Central memory CD4-positive, alpha-beta T cell (primary cell): Measurements from ENCODE around the gene ANK2.
"Not testable (repeated sequence)": the region's sequence is repeated elsewhere in the genome, so short reads cannot be mapped to it uniquely, and the experiment has no call there.

ENCODE experiments used
- DNase-seq: peaks from one replicate; pipeline ENCODE4 v3.0.0; 2022

Gene ANK2

DNA sequence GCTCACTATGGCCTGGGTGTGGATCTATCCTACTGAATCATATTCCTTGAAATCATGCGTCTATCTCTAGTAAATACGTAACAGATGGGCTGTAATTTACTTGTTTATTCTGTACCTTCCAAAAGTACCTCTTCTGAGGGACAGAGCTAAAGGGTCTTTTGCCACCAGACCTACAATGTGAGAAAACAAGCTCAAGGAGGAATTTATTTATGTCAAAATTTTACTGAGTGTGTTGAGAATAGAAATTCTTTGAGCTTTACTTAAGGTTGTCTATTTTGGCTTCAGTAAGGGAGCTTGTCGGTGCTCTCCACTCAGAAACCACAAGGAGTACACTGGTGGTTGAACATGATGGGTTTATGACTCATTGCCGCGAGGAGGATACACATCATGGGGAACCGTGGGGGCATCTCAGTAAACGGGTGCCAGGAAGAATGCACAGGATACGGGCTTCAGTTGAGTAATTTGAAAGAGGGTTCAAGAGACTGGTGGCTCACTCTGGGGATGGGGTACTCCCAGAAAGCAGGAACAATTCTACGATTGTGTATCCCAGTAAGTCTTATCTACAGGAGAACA, 3.0 kb downstream of the ANK2 start:
- DNase-seq = no peak

- no peak for DNase-seq
These were observed 4.4 kb downstream of the ANK2 start for GRCh38 chr4:113053883-113054282.

DNA sequence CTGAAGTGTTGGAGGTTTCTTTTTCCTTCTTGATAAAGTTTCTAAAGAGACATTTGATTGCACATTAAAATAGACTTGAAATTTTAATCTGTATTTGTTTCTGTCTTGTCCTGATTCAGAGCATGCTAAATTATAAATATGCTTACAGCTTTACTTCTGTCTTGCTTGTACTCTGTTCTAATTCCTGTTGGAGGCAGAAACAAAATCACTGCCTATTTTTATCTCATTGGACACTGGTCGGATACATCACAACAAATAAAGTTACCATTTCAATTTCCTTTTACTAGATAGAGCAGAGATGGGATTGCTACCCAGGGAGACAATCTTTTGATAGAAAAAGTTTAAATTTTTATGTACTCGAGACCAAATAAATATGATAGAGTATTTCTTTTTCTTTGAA, 6.9 kb downstream of the ANK2 start:
- DNase-seq = no peak

DNA sequence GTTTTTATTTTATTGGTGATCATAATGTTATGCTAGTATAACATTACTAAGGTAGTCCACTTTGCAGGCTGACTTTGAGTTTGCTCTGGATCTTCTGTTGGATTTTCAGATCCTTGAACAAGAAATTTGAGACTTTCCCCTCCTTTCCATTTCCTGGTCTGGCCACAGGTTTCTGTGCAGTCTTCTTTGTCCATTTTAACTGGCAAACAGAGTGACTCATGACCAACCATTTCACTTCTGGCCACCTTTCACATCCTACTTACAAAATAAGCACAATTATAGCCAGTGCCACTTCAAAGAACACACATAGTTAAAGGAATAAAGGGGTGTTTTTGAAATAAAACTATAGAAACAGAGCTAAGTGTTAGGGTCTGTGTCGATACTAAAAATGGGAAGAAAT, 8.4 kb downstream of the ANK2 start:
- DNase-seq = no peak

DNA sequence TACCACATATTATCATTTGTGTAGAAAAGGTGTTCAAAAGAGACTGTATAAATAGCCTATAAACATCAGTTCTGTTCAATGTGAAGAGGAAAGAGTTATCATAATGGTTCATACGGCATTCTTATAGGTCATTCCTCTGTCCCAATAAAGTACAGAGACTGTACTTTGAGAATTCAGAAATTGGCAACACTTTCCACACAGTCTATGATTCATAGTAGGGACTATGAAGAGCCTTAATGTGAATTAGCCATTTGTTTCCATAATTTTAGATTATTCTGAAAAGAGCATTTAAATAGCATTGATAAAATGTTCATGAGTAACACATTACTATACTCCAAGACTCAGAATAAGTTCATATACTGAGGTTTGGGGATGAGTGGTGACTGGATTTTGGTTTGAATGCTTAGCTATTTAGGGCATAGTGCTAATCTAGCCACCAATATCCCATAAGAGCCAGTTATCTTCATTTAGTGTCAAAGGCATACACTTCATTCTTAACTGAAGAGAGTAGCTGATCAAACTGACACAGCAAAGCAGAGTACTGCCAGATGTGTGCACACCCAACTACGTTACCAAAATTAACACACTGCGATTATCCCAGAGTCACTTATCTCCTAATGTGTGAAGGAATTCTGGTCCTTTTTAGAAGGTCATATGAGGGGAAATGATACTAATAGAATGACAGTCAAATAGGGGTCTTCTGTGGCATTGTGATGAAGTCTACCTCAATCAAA, 10.2 kb downstream of the ANK2 start:
- DNase-seq = no peak

DNA sequence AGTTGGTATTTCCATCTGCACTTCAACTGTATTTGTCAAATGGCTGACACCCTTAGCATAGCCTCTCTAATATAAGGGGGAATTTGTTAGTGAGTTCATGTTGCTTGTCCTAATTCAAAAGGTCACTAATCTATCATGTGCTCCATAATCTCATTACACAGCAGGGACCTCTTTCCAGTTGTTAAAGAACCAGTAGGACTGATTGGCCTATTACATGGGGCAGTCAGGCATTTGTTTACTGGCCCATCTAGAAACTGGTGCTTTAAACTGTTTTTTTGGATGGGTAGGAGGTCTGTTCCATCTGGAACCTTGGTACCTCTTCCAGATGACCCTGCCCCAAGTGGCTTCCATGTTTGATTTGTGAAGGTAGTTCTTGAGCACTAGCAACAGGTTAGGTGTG, 11.4 kb downstream of the ANK2 start:
- no peak for DNase-seq

GRCh38 chr4:113064244-113064643, 14.8 kb downstream of the ANK2 start:
- DNase-seq = no peak

DNA sequence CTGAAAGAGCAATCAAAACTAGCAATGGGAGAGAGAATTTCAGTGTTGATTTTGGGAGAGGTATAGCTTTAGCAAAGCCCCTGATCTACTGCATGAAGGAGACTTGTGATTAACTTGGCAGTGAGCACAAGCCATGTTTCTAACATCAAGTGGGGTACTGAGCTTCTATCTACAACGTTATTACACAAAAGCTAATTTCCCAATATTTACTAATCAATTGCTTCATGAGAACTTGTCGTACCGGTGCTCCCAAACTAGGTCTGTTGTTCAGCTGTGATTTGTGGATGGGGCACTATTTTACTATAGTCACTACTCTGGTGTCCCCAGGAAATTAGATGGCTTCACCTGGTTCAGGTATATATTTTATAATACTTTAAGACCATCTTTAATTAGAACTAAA, 16.2 kb downstream of the ANK2 start:
- no peak for DNase-seq

DNA sequence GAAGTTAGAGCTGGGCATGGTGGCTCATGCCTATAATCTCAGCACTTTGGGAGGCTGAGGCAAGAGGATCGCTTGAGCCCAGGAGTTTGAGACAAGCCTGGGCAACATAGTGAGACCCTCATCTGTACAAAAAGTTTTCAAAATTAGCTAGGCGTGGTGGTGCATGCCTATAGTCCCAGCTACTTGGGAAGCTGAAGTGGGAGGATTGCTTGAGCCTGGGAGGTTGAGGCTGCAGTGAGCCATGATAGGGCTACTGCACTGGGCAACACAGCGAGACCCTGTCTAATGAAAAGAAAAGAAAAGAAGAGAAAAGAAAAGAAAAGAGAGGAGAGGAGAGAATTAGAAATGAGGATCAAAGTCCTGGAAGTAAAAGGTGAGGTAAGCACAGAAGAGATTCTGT, 19.3 kb downstream of the ANK2 start:
- not testable (repeated sequence) for DNase-seq

- DNase-seq = no peak
These were observed 19.9 kb downstream of the ANK2 start for GRCh38 chr4:113069212-113069892.

DNA sequence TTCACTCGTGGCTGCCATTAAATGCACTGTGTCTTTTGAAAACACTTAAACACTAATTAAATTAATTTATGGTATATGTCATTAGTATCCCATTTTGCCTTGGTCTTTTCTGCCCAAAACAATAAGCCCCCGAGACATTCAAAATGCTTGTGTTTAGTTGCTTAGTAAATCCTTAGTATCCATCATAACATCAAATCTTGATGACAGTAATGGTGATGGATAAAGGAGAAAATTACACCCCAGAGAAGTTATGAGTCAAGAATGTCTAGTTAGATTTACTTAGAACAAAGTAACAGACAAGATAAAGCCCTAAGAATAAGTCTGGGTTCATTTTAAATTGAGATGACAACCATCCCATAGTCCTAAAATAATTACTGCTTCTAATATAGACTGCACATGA, 21.3 kb downstream of the ANK2 start:
- no peak for DNase-seq

- no peak for DNase-seq
These were observed 21.8 kb downstream of the ANK2 start for GRCh38 chr4:113071274-113071673.

GRCh38 chr4:113071805-113072204, 22.4 kb downstream of the ANK2 start:
- DNase-seq = no peak

GRCh38 chr4:113073451-113074005, 24.1 kb downstream of the ANK2 start:
- DNase-seq = no peak

GRCh38 chr4:113077575-113077974, 28.1 kb downstream of the ANK2 start:
- no peak for DNase-seq

DNA sequence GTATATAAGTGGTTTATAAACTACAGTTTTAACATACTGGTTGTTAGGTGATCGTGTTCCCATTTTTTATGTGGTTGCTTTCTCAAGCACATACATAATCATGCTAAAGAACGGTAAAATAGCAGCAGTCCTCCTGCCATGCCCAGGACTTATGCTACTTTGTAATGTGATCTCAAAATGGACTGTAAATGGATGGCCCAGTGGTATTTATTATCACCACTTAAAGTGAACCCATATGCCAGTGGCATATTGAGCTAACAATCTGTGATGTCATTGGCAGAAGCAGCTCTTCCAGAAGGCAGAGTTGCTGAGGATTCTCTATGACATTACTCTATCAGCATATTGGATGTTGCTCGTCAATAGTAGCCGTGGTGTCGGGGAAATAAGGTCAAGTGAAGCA, 28.6 kb downstream of the ANK2 start:
- DNase-seq = no peak

DNA sequence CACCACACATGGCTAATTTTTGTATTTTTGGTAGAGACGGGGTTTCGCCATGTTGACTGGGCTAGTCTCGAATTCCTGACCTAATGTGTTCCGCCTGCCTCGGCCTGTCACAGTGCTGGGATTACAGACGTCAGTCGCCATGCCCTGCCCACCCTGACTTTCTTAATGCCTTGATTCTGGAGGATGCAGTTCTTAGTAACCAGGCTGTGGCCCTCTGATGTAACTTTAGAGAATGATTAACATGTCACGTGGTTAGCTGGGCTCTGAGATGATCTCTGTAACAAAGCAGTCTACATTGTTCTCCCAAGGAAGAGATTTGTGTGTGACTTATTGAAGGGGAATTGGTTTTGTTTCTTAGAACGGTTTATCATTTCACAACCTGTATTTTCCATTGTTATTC, 30.6 kb downstream of the ANK2 start:
- DNase-seq = no peak

- DNase-seq = no peak
These were observed 31.2 kb downstream of the ANK2 start for GRCh38 chr4:113080624-113081023.

DNA sequence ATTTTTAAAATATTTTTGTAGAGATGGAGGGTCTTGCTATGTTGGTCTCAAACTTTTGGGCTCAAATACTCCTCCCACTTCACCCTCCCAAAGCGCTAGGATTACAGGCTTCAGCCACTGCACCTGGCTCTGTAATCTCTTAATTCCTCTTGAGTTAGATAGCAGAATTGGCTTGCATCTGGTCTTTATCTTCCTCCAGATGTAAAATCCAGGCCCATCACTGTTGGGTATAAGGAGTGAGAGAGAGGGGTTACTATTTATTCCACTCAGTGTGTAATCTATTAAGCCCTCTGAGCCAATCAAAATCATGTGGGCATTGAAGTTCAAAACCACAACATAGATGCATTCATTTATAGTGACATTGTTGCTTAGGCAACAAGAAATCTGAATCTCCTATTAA, 33.9 kb downstream of the ANK2 start:
- DNase-seq = no peak

GRCh38 chr4:113086172-113086695, 36.8 kb downstream of the ANK2 start:
- DNase-seq = no peak

- no peak for DNase-seq
These were observed 38.6 kb downstream of the ANK2 start for GRCh38 chr4:113088050-113088449.

DNA sequence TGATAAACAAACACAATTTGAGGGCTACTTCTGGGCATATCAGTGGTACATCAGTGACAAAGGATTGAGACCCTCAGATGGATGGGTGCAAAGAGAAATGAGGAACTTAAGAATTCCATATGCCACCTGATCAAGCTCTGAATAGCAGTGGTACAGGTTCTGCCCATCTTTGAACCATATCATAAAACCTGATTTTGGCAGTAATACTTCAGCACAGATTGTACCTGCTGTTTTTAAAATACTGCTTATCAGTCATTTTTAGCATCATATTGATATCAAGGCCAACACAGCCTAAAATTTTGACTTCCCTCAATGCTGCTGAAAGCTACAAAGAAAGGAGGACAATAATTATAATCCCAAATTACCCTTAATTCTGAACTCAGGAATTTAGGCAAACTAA, 41.5 kb downstream of the ANK2 start:
- DNase-seq = no peak

DNA sequence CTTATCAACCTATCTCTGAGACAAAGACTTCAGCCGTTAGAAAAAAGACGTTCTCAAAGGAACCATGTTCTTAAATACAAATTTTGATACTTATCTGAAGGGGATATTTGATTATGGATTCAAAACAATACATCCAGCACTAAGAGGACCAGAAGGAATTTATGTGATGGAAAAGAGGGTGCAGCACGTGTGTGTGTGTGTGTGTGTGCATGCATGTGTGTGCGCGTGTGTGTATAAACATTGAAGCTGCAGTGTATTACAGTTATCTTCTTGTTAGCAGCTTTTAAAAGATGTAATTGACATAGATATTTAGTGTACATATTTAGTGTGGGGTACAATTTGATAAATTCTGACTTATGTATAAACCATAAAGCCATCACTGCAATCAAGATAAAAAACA, 44.9 kb downstream of the ANK2 start:
- no peak for DNase-seq

DNA sequence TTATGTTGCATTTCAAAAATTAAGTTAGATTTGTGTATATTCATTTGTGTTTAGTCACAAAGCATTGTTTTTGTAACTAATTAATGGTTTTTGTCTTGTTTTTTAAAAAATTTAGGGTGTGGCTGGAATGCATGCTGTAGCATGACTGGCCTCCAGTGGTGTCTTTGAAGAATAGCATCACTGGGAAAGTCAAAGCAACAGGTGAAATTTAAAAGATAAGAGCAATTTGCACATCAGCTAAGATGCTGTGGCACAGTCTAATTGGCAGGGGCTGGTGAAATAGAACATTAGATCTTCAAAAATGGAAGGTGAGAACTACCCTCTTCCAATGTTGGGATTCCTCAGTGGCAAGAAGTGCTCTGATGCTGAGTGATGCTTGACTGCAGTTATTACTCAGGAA, 45.3 kb downstream of the ANK2 start:
- DNase-seq = no peak
